H1 (cell line): Measurements from ENCODE around the gene FAM171A1. TPM values are rescaled to one million over a fixed set of nuclear protein-coding genes. Genes with fewer than 3 reads are reported as not detected.

ENCODE experiments used
- CTCF ChIA-PET: fragments of 300-600 bp; sonication (Branson Sonifier 250); formaldehyde crosslinking; loops from one replicate; lab custom pipeline; 2021; ENCODE audit not compliant: partially characterized antibody; lab: Charles Lee
- POLR2A ChIA-PET: fragments of 300-600 bp; sonication (Branson Sonifier 250); formaldehyde crosslinking; loops from one replicate; lab custom pipeline; 2021; ENCODE audit warnings: inconsistent platforms; ENCODE audit not compliant: partially characterized antibody; lab: Charles Lee
- DNase-seq, 2 experiments: peaks; one replicate each; pipeline versions ENCODE4 v3.0.0 to v3.0.0-alpha.2; 2010 to 2022; ENCODE audit warnings: low spot score in 2 of 2, low read depth in 1 of 2, mixed read lengths in 1 of 2
- FAIRE-seq: peaks from 2 replicates; lab custom pipeline; 2011; peaks lifted over from hg19 to GRCh38; lab: Jason Lieb, UNC
- H2AFZ ChIP-seq: 2 replicates; pipeline ENCODE4 v1.8.1; 2012; ENCODE audit warnings: low read length, inconsistent platforms
- H2AK5ac ChIP-seq: 2 replicates; pipeline ENCODE4 v1.6.1; 2013; ENCODE audit warnings: low read depth, low read length
- H2BK120ac ChIP-seq: replicated peaks from 2 replicates; pipeline ENCODE3; 2013; ENCODE audit warnings: low read depth, low read length, inconsistent platforms
- H2BK12ac ChIP-seq: 2 replicates; pipeline ENCODE4 v1.6.1; 2013; ENCODE audit warnings: low read depth, low read length
- H2BK15ac ChIP-seq: 2 replicates; pipeline ENCODE4 v1.6.1; 2013; ENCODE audit warnings: low read length
- H2BK20ac ChIP-seq: 2 replicates; pipeline ENCODE4 v1.6.1; 2013; ENCODE audit warnings: low read length
- H2BK5ac ChIP-seq: 2 replicates; pipeline ENCODE4 v1.6.1; 2013; ENCODE audit warnings: low read depth, low read length
- H3K14ac ChIP-seq: 2 replicates; pipeline ENCODE4 v1.6.1; 2013; ENCODE audit warnings: inconsistent platforms; ENCODE audit not compliant: insufficient read length
- H3K18ac ChIP-seq: 2 replicates; pipeline ENCODE4 v1.6.1; 2013; ENCODE audit warnings: low read length; ENCODE audit errors: extremely low read depth
- H3K23ac ChIP-seq: 2 replicates; pipeline ENCODE4 v1.6.1; 2013; ENCODE audit warnings: inconsistent platforms; ENCODE audit not compliant: insufficient read length
- H3K23me2 ChIP-seq: 2 replicates; pipeline ENCODE4 v1.6.1; 2013; ENCODE audit warnings: low read depth, low read length
- H3K27ac ChIP-seq: 2 replicates; pipeline ENCODE4 v1.6.1; 2011; ENCODE audit warnings: low read depth, low read length, inconsistent platforms
- H3K27me3 ChIP-seq, 4 experiments: replicated peaks in 1 of 4; 1 replicate in 1 of 4; 2 replicates in 3 of 4; pipeline versions ENCODE4 v1.6.1 to v1.8.1; 2011 to 2013; ENCODE audit warnings: low read length in 3 of 4, mild to moderate bottlenecking in 3 of 4, inconsistent platforms in 2 of 4, mixed read lengths in 2 of 4, moderate library complexity in 1 of 4; ENCODE audit not compliant: control insufficient read depth in 3 of 4, insufficient read depth in 3 of 4; ENCODE audit errors: extremely low read depth in 1 of 4
- H3K36me3 ChIP-seq, 4 experiments: 2 replicates each; pipeline versions ENCODE4 v1.6.1 to v1.8.1; 2011 to 2013; ENCODE audit warnings: mild to moderate bottlenecking in 4 of 4, low read length in 3 of 4, moderate library complexity in 2 of 4, control low read depth in 1 of 4, inconsistent platforms in 1 of 4; ENCODE audit not compliant: insufficient read depth in 4 of 4, control insufficient read depth in 2 of 4
- H3K4ac ChIP-seq: replicated peaks from 2 replicates; pipeline ENCODE3; 2013; ENCODE audit warnings: low read length, low read depth, mixed read lengths, inconsistent platforms; ENCODE audit not compliant: insufficient read length
- H3K4me1 ChIP-seq, 4 experiments: replicated peaks in 1 of 4; 1 replicate in 1 of 4; 2 replicates in 3 of 4; pipeline versions ENCODE4 v1.6.1 to v1.8.1; 2011 to 2013; ENCODE audit warnings: low read length in 3 of 4, inconsistent platforms in 2 of 4, mixed read lengths in 1 of 4; ENCODE audit not compliant: insufficient read depth in 4 of 4, control insufficient read depth in 3 of 4
- H3K4me2 ChIP-seq, 2 experiments: 2 replicates each; pipeline versions ENCODE4 v1.6.1 to v1.8.1; 2011 to 2013; ENCODE audit warnings: low read depth in 2 of 2, low read length in 2 of 2, control low read depth in 1 of 2, inconsistent platforms in 1 of 2, mild to moderate bottlenecking in 1 of 2; ENCODE audit not compliant: insufficient read depth in 1 of 2
- H3K4me3 ChIP-seq, 4 experiments: fragments of 200-600, 300-600 bp in 1 of 4; sonication (generic), shearing (Covaris generic), sonication (Bioruptor Twin) in 1 of 4; 2 replicates each; pipeline versions ENCODE4 v1.5.1 to v1.8.1; 2011 to 2016; ENCODE audit warnings: low read length in 4 of 4, low read depth in 3 of 4, control low read depth in 2 of 4, inconsistent platforms in 2 of 4, mild to moderate bottlenecking in 2 of 4, mixed read lengths in 1 of 4, moderate library complexity in 1 of 4; ENCODE audit not compliant: insufficient read depth in 2 of 4; ENCODE audit errors: extremely low read depth in 1 of 4
- H3K56ac ChIP-seq: replicated peaks from 2 replicates; pipeline ENCODE3; 2013; ENCODE audit warnings: low read depth, mild to moderate bottlenecking, mixed read lengths, low read length, inconsistent platforms; ENCODE audit not compliant: insufficient read length
- H3K79me1 ChIP-seq: 2 replicates; pipeline ENCODE4 v1.6.1; 2013; ENCODE audit warnings: low read depth, low read length, control low read depth
- H3K79me2 ChIP-seq, 2 experiments: 2 replicates each; pipeline versions ENCODE4 v1.6.1 to v1.8.1; 2012 to 2013; ENCODE audit warnings: low read length in 2 of 2, mild to moderate bottlenecking in 2 of 2, inconsistent platforms in 1 of 2; ENCODE audit not compliant: insufficient read depth in 2 of 2, control insufficient read depth in 1 of 2
- H3K9ac ChIP-seq, 4 experiments: replicated peaks in 1 of 4; 1 replicate in 1 of 4; 2 replicates in 3 of 4; pipeline versions ENCODE4 v1.6.1 to v1.8.1; 2011 to 2013; ENCODE audit warnings: low read depth in 3 of 4, low read length in 3 of 4, control low read depth in 2 of 4, mild to moderate bottlenecking in 2 of 4, moderate library complexity in 2 of 4, inconsistent platforms in 1 of 4; ENCODE audit errors: extremely low read depth in 1 of 4
- H3K9me3 ChIP-seq, 2 experiments: 2 replicates each; pipeline versions ENCODE4 v1.6.1 to v1.8.1; 2012 to 2013; ENCODE audit warnings: mild to moderate bottlenecking in 2 of 2, moderate library complexity in 2 of 2, control low read depth in 1 of 2, inconsistent platforms in 1 of 2, low read depth in 1 of 2, low read length in 1 of 2, mixed read lengths in 1 of 2; ENCODE audit not compliant: insufficient read depth in 2 of 2
- H4K20me1 ChIP-seq, 2 experiments: replicated peaks in 1 of 2; 2 replicates each; pipeline versions ENCODE3 to v1.8.1; 2011 to 2013; ENCODE audit warnings: inconsistent platforms in 2 of 2, low read length in 2 of 2, mild to moderate bottlenecking in 1 of 2; ENCODE audit not compliant: insufficient read depth in 2 of 2, control insufficient read depth in 1 of 2
- H4K5ac ChIP-seq: 2 replicates; pipeline ENCODE4 v1.6.1; 2013; ENCODE audit warnings: low read length, low read depth, mixed read lengths, inconsistent platforms; ENCODE audit not compliant: insufficient read length
- H4K8ac ChIP-seq: 2 replicates; pipeline ENCODE4 v1.8.0; 2013; ENCODE audit warnings: mild to moderate bottlenecking, moderate library complexity, low read length, inconsistent platforms; ENCODE audit not compliant: insufficient read depth; ENCODE audit errors: extremely low read depth
- H4K91ac ChIP-seq: replicated peaks from 2 replicates; pipeline ENCODE3; 2013; ENCODE audit warnings: low read length, mixed read lengths, inconsistent platforms; ENCODE audit not compliant: insufficient read length
- BCL11A ChIP-seq, 2 experiments: IDR thresholded peaks; one replicate each; pipeline ENCODE4 v1.6.1; 2011; ENCODE audit warnings: low read depth in 2 of 2, low read length in 2 of 2, mild to moderate bottlenecking in 2 of 2
- CHD1 ChIP-seq: IDR thresholded peaks from 2 replicates; pipeline ENCODE4 v1.6.1; 2012; ENCODE audit warnings: low read depth, low read length, improper control_type of control experiment
- EP300 ChIP-seq, 2 experiments: IDR thresholded peaks; 1 replicate in 1 of 2; 2 replicates in 1 of 2; pipeline ENCODE4 v1.6.1; 2011 to 2012; ENCODE audit warnings: low read depth in 2 of 2, low read length in 2 of 2, mild to moderate bottlenecking in 2 of 2, borderline replicate concordance in 1 of 2, inconsistent platforms in 1 of 2, moderate library complexity in 1 of 2
- JUND ChIP-seq: IDR thresholded peaks from 2 replicates; pipeline ENCODE4 v1.6.1; 2011; ENCODE audit warnings: mild to moderate bottlenecking, improper control_type of control experiment, low read length
- POLR2AphosphoS5 ChIP-seq: IDR thresholded peaks from 2 replicates; pipeline ENCODE4 v1.6.1; 2011; ENCODE audit warnings: low read depth, low read length
- POU5F1 ChIP-seq: IDR thresholded peaks from 2 replicates; pipeline ENCODE4 v1.6.1; 2011; ENCODE audit warnings: low read depth, mild to moderate bottlenecking, low read length, moderate library complexity
- RAD21 ChIP-seq, 2 experiments: IDR thresholded peaks in 1 of 2; conservative IDR thresholded peaks in 1 of 2; 2 replicates each; pipeline ENCODE4 v1.6.1; 2011; ENCODE audit warnings: low read depth in 2 of 2, low read length in 2 of 2, improper control_type of control experiment in 1 of 2, inconsistent platforms in 1 of 2, mild to moderate bottlenecking in 1 of 2, moderate library complexity in 1 of 2
- RNF2 ChIP-seq: fragments of 200-900, 300-1000 bp; sonication (generic); IDR thresholded peaks from 2 replicates; pipeline ENCODE4 v1.7.1; 2016; ENCODE audit warnings: borderline replicate concordance, low read depth, mild to moderate bottlenecking, antibody characterized with exemption, low read length; ENCODE audit not compliant: poor library complexity, severe bottlenecking; ENCODE audit errors: missing control alignments
- SAP30 ChIP-seq: fragments of 300-600 bp; sonication (generic); IDR thresholded peaks from 2 replicates; pipeline ENCODE4 v1.7.1; 2012; ENCODE audit warnings: low read length, moderate library complexity, mild to moderate bottlenecking, inconsistent platforms; ENCODE audit not compliant: insufficient read depth, insufficient replicate concordance
- SIN3A ChIP-seq, 2 experiments: IDR thresholded peaks in 1 of 2; conservative IDR thresholded peaks in 1 of 2; 2 replicates each; pipeline ENCODE4 v1.6.1; 2011 to 2012; ENCODE audit warnings: low read length in 2 of 2, improper control_type of control experiment in 1 of 2, low read depth in 1 of 2, mild to moderate bottlenecking in 1 of 2
- TAF7 ChIP-seq: optimal IDR thresholded peaks from 2 replicates; pipeline ENCODE3; 2011; ENCODE audit warnings: low read depth, mild to moderate bottlenecking, inconsistent platforms, low read length, moderate library complexity, borderline replicate concordance
- YY1 ChIP-seq: IDR thresholded peaks from 2 replicates; pipeline ENCODE4 v1.6.1; 2011; ENCODE audit warnings: low read depth, mild to moderate bottlenecking, low read length
- WGBS, 2 experiments: shearing (Covaris generic) in 1 of 2; methylation state at CpG; one replicate each; pipeline versions ENCODE4 v1.1.6 to v1.1.7; 2013 to 2015; ENCODE audit warnings: low lambda C conversion rate in 2 of 2, mixed read lengths in 2 of 2, inconsistent platforms in 1 of 2, low coverage in 1 of 2, missing lambda C conversion rate in 1 of 2; ENCODE audit not compliant: insufficient replicate concordance in 2 of 2, insufficient coverage in 1 of 2, insufficient read length in 1 of 2; ENCODE audit errors: extremely low coverage in 1 of 2, missing lambda C conversion rate in 1 of 2; 5-methylcytosine and 5-hydroxymethylcytosine counted together
- polyA plus RNA-seq, 7 experiments: library from polyadenylated mRNA; depleted of rRNA in 3 of 7; stranded (reverse) in 5 of 7; unstranded in 2 of 7; fragments of >200 nt in 5 of 7; fragments of 200-250 nt in 2 of 7; gene quantifications; 1 replicate in 5 of 7; 2 replicates in 1 of 7; 4 replicates in 1 of 7; pipeline versions ENCODE4 v1.2.1 to v1.2.3, GENCODE V29; 2011 to 2013; ENCODE audit warnings: missing spikeins in 2 of 7, mixed read lengths in 2 of 7
- total RNA-seq: library from RNA; stranded (reverse); fragmentation: NEBNext Ultra II Directional; extraction: Animal tissue kit (Norgen Biotek cat#: 25700); gene quantifications from 2 replicates; pipeline ENCODE4 v1.2.1, GENCODE V29; 2021

FAM171A1 gene
- total and polyA plus RNA-seq, 2 of the 8 experiments (the other 6 are each of a cell fraction or from before 2014, with no cell fraction given), result 26.6 to 42.1 TPM

DNA sequence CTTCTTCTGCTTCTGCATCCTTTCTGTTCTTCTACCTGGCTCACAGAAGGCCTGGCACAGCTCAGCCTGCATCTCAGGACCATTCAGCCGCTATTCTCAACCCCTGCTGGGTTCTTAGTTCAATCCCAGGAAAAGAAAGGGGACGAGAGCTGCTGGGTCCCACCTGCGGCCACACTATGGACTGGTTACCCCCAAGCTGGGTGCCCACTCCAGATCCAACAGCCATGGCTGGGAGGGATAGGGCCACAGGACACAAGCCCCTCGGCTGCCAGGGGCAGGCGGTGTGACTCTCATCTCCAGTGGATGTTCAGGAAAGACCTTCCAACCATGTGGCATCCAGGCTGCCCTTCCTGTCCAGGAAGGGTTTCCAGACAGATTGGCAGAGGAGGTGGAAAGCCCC, 105.0 kb downstream of the FAM171A1 start:
- no peak overlapping the region for H4K5ac ChIP-seq
- no peak overlapping the region for H2AK5ac ChIP-seq
- no peak overlapping the region for H4K91ac ChIP-seq
- no peaks in the 10 kb centered on the region; a peak in 1 of 7 replicates for H3K27me3 ChIP-seq
- CTCF ChIA-PET, result interaction anchor here (0.6 to 1.3 kb wide), 4 partner anchors 12 to 42 kb away, joined by 3 to 4 read pairs (median 4); no protein-coding TSS in a partner anchor
- no peak overlapping the region for H3K4ac ChIP-seq
- FAIRE-seq (no peak), DNase-seq (no peak)
- no peaks in the 10 kb centered on the region; the same call in 1 of the 2 replicates for H3K79me1 ChIP-seq
- H3K9me3 ChIP-seq, result peaks cover 11 to 14% of the 10 kb centered on the region in 2 experiments
- H3K27ac ChIP-seq, result no peak overlapping the region
- H2BK120ac ChIP-seq, result no peak overlapping the region
- H3K36me3 ChIP-seq, result peaks cover 0 to 15% (median 1%) of the 10 kb centered on the region in 4 experiments; a peak in 1 of 8 replicates
- H3K56ac ChIP-seq, result no peak overlapping the region
- H3K23ac ChIP-seq, result no peak overlapping the region
- H2AFZ ChIP-seq, result no peak overlapping the region
- H3K4me1 ChIP-seq, result no peaks in the 10 kb centered on the region
- no peak overlapping the region for H3K4me2 ChIP-seq
- H3K18ac ChIP-seq, result no peak overlapping the region
- H3K4me3 ChIP-seq, result no peak overlapping the region
- H2BK12ac ChIP-seq, result no peak overlapping the region
- TF ChIP-seq RNF2, result no peak
- no peak for TF ChIP-seq RAD21 (IDR thresholded peaks at IDR 0.05 in 1 of 2, conservative IDR thresholded peaks at IDR 0.05 in 1 of 2; ENCODE audit: low read depth in 2 of 2, low read length in 2 of 2)
- TF ChIP-seq JUND, result no peak
- no peak for TF ChIP-seq TAF7
- no peak for TF ChIP-seq POU5F1
- no peak for TF ChIP-seq YY1
- no peak for TF ChIP-seq CHD1
- TF ChIP-seq BCL11A (IDR thresholded peaks at IDR 0.05; ENCODE audit: low read depth in 2 of 2, low read length in 2 of 2), result no peak
- TF ChIP-seq POLR2AphosphoS5, result no peak
- no peak for TF ChIP-seq SAP30
- TF ChIP-seq SIN3A (conservative IDR thresholded peaks at IDR 0.05 in 1 of 2, IDR thresholded peaks at IDR 0.05 in 1 of 2; ENCODE audit: low read depth in 1 of 2, low read length in 2 of 2), result no peak
- no peak for TF ChIP-seq EP300 (IDR thresholded peaks at IDR 0.05; ENCODE audit: borderline replicate concordance in 1 of 2, low read depth in 2 of 2, low read length in 2 of 2)
- TF ChIP-seq, all 59 proteins: peak for 0
- Histone ChIP-seq H2BK20ac (no peak overlapping the region), H4K20me1 (no peaks in the 10 kb centered on the region), H3K79me2 (no peaks in the 10 kb centered on the region), H3K14ac (no peak overlapping the region), H3K9ac (no peak overlapping the region), H4K8ac (no peak overlapping the region; the same call in 1 of the 2 replicates), H2BK5ac (no peak overlapping the region), H3K23me2 (peaks cover 2% of the 10 kb centered on the region; the same call in 1 of the 2 replicates), H2BK15ac (no peak overlapping the region)
- 80% methylated on average over 5 of the region's 5 CpGs; no CpG with 5 or more reads in 1 of the 2 experiments for WGBS, 2 experiments
- POLR2A ChIA-PET, result no interaction called here
